ENCODE data around the gene SLC39A7.
A peak's percentile ranks its signal among the peaks of the same experiment; 100 is the strongest.

The SLC39A7 gene

GRCh38 chr6:33248932-33249731 is 48.5 kb downstream of the SLC39A7 start:
- no peak for TF ChIP-seq JUND (IDR thresholded peaks at IDR 0.05; ENCODE audit: low read depth)
- in situ Hi-C loops (cut with HindIII; ENCODE audit: low pct_unique_long_range_greater_than_20kb, low sequenced_read_pairs): no loop called here

GRCh38 chr6:33249732-33250630 is 49.3 kb downstream of the SLC39A7 start:
- in situ Hi-C loops (cut with HindIII; ENCODE audit: low pct_unique_long_range_greater_than_20kb, low sequenced_read_pairs): no loop called here
- no peak for TF ChIP-seq JUND (IDR thresholded peaks at IDR 0.05; ENCODE audit: low read depth)
- no peak for DNase-seq (ENCODE audit: low read depth in 1 of 2, low spot score in 1 of 2)

More at GRCh38 chr6:33248932-33249731, 48.5 kb downstream of the SLC39A7 start:
- DNase-seq (ENCODE audit: low read depth in 1 of 2, low spot score in 1 of 2): peak; percentile 82 to 100

GRCh38 chr6:33250731-33251130 is 50.1 kb downstream of the SLC39A7 start:
- TF ChIP-seq JUND (IDR thresholded peaks at IDR 0.05; ENCODE audit: low read depth): no peak
- DNase-seq (ENCODE audit: low read depth in 1 of 2, low spot score in 1 of 2): no peak
- in situ Hi-C loops (cut with HindIII; ENCODE audit: low pct_unique_long_range_greater_than_20kb, low sequenced_read_pairs): no loop called here

GRCh38 chr6:33251395-33252012 is 50.8 kb downstream of the SLC39A7 start:
- no peak for TF ChIP-seq JUND (IDR thresholded peaks at IDR 0.05; ENCODE audit: low read depth)
- DNase-seq (ENCODE audit: low read depth in 1 of 2, low spot score in 1 of 2): no peak
- in situ Hi-C loops (cut with HindIII; ENCODE audit: low pct_unique_long_range_greater_than_20kb, low sequenced_read_pairs): no loop called here

- no peak for TF ChIP-seq JUND (IDR thresholded peaks at IDR 0.05; ENCODE audit: low read depth)
- DNase-seq (ENCODE audit: low read depth in 1 of 2, low spot score in 1 of 2): no peak
- in situ Hi-C loops (cut with HindIII; ENCODE audit: low pct_unique_long_range_greater_than_20kb, low sequenced_read_pairs): no loop called here
Observed at GRCh38 chr6:33252759-33253158, 52.1 kb downstream of the SLC39A7 start.
